ENCODE measurements around the gene WDR81. TPM values are rescaled to one million over a fixed set of nuclear protein-coding genes. Genes with fewer than 3 reads are reported as not detected.

WDR81 gene
- total RNA-seq, 1 donor: 47.8 TPM

DNA sequence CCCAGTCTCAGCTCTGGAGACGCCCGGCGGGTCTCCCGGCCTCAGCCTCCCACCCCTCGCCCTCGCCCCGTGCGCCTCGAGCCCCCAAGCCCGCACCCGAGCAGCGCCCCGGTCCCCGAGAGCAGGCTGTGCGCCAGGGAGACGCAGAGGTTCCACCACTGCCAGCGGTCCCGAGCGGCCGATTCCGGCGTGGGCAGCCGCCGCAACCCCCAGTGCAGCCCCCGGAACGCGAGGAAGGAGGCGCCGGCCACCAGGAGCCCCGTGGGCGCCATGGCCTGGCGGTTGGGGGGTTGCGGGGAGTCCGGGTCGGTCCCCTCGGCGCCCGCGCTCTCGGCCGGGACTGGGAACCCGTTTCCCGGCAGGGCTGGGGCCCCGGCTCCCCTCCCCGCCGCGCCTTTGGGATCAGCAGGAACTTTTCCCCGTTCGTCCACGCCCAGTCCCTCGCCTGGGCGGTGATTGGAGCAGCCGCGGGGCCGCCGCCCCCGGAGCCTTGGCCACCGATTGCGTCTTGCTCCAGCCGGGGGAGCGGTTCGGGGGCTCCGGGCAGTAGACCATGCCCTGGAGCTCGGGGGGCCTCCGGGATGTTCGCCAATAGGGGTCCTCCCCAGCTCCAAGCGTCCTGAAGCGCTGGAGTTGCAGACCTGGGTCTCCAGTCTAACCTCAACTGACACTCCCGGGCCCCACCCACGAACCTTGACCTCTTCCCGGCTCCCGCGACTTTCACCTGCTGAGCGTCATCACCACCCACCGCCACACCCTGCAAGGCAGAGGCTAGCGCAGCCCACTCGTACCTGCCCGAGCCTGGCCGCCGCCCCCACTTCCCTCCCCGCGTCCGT, 14.3 kb upstream of the WDR81 start, which contains the start of gene TLCD2:
Gene TLCD2 (minus strand): TSS at position 407 of the 836 bp plus-strand sequence. CDS start 135 bp downstream, at position 272.
- H2AFZ ChIP-seq (ENCODE audit: low read length): no peak within 1 kb of the TSS
- H3K36me3 ChIP-seq (ENCODE audit: insufficient read depth, low read length): peaks cover 30% of the 10 kb centered on the region
- peak; percentile 97 for DNase-seq (ENCODE audit: insufficient read length, low spot score, missing footprints)
- peaks cover 34% of the 10 kb centered on the region for H3K79me2 ChIP-seq (ENCODE audit: insufficient read depth, low read length)
- peaks cover 40% of the 10 kb centered on the region for H3K4me1 ChIP-seq (ENCODE audit: insufficient read depth, low read length)
- peak within 1 kb of the TSS; percentile 98 for H3K4me2 ChIP-seq (ENCODE audit: insufficient read depth, low read length)
- no peak within 1 kb of the TSS for H3K27ac ChIP-seq (ENCODE audit: low read depth, low read length)
- H3K9me3 ChIP-seq (ENCODE audit: low read depth, low read length): no peaks in the 10 kb centered on the region
- H3K4me3 ChIP-seq (ENCODE audit: insufficient read depth, low read length): peak within 1 kb of the TSS; percentile 73
- TF ChIP-seq, protein P1, sequence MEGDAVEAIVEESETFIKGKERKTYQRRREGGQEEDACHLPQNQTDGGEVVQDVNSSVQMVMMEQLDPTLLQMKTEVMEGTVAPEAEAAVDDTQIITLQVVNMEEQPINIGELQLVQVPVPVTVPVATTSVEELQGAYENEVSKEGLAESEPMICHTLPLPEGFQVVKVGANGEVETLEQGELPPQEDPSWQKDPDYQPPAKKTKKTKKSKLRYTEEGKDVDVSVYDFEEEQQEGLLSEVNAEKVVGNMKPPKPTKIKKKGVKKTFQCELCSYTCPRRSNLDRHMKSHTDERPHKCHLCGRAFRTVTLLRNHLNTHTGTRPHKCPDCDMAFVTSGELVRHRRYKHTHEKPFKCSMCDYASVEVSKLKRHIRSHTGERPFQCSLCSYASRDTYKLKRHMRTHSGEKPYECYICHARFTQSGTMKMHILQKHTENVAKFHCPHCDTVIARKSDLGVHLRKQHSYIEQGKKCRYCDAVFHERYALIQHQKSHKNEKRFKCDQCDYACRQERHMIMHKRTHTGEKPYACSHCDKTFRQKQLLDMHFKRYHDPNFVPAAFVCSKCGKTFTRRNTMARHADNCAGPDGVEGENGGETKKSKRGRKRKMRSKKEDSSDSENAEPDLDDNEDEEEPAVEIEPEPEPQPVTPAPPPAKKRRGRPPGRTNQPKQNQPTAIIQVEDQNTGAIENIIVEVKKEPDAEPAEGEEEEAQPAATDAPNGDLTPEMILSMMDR (IDR thresholded peaks at IDR 0.05; ENCODE audit: extremely low read depth, low read depth, low read length): no peak
- peaks cover 49% of the 10 kb centered on the region for H4K20me1 ChIP-seq (ENCODE audit: insufficient read depth, low read length)
- no peaks in the 10 kb centered on the region for H3K27me3 ChIP-seq (ENCODE audit: insufficient read depth, low read length)

DNA sequence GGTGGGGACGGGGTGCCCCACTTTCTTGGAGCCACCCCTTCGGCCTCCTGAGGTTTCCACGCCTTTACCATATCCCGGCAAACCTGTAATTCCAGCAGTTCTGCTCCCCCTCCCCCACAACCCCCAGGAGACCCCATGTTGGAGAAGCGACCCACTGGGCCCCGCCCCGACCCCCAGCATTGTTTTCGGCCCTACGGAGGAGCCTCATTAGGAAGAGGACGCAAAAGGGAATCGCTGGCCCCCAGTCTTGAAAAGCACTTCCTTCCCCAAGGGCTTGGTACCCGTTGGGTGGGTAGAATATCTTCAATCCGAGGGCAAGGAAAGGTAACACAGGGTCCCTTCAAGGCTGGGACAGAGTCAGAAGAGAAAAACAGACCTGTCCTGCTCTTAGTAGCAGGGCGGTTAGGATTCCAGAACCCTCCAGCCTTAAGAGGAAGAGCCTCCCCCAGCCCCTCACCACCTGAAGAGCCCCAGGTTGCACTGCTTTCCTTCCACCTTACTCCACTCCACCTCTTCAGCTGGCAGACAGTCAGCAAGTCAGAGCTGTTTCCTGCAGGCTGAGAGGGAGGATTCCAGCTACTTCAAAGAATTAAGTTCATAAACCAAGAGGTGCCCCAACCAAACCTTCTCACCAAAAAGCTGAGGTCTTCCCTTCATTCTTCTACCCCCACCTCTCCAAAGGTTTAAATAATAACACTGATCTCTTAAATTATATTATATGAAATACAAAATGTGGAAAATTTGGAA, 13.5 kb upstream of the WDR81 start:
- DNase-seq (ENCODE audit: insufficient read length, low spot score, missing footprints): peak; percentile 73
- H2AFZ ChIP-seq (ENCODE audit: low read length): no peak overlapping the region

DNA sequence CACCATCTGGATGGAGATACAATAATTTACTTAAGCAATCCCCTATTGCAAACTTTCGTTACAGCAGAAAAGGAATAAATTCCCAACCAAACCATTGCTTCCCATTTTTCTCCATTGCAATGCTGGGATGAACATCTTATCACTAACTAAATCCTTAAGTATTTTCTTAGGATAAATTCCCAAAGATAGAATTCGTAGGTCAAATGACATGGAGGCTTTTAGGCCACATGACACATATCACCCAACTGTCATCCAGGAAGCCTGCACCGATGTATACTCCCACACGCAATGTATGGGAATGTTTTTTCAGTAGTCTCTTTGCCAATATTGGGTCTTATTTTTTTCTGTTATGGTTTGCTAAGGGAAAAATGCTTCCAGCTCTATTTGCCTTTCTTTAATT, 12.7 kb upstream of the WDR81 start:
- H3K9me3 ChIP-seq (ENCODE audit: low read depth, low read length): no peaks in the 10 kb centered on the region
- peak overlapping the region; percentile 93 for H3K4me3 ChIP-seq (ENCODE audit: insufficient read depth, low read length)
- DNase-seq (ENCODE audit: insufficient read length, low spot score, missing footprints): peak; percentile 76
- TF ChIP-seq, protein P1 (IDR thresholded peaks at IDR 0.05; ENCODE audit: extremely low read depth, low read depth, low read length): no peak
- peaks cover 42% of the 10 kb centered on the region for H3K79me2 ChIP-seq (ENCODE audit: insufficient read depth, low read length)
- H4K20me1 ChIP-seq (ENCODE audit: insufficient read depth, low read length): peaks cover 51% of the 10 kb centered on the region
- H3K27ac ChIP-seq (ENCODE audit: low read depth, low read length): peak overlapping the region; percentile 71
- no peak overlapping the region for H2AFZ ChIP-seq (ENCODE audit: low read length)
- peak overlapping the region; percentile 98 for H3K4me2 ChIP-seq (ENCODE audit: insufficient read depth, low read length)
- H3K27me3 ChIP-seq (ENCODE audit: insufficient read depth, low read length): no peaks in the 10 kb centered on the region
- peaks cover 30% of the 10 kb centered on the region for H3K36me3 ChIP-seq (ENCODE audit: insufficient read depth, low read length)
- peaks cover 40% of the 10 kb centered on the region for H3K4me1 ChIP-seq (ENCODE audit: insufficient read depth, low read length)

More for the DNA sequence above, 13.5 kb upstream of the WDR81 start:
- Histone ChIP-seq H4K20me1 (ENCODE audit: insufficient read depth, low read length) (peaks cover 51% of the 10 kb centered on the region), H3K4me2 (ENCODE audit: insufficient read depth, low read length) (peak overlapping the region; percentile 98), H3K27me3 (ENCODE audit: insufficient read depth, low read length) (no peaks in the 10 kb centered on the region), H3K4me1 (ENCODE audit: insufficient read depth, low read length) (peaks cover 40% of the 10 kb centered on the region), H3K27ac (ENCODE audit: low read depth, low read length) (no peak overlapping the region), H3K4me3 (ENCODE audit: insufficient read depth, low read length) (peak overlapping the region; percentile 73), H3K79me2 (ENCODE audit: insufficient read depth, low read length) (peaks cover 42% of the 10 kb centered on the region), H3K36me3 (ENCODE audit: insufficient read depth, low read length) (peaks cover 30% of the 10 kb centered on the region), H3K9me3 (ENCODE audit: low read depth, low read length) (no peaks in the 10 kb centered on the region)
- TF ChIP-seq, protein P1 (IDR thresholded peaks at IDR 0.05; ENCODE audit: extremely low read depth, low read depth, low read length): no peak

DNA sequence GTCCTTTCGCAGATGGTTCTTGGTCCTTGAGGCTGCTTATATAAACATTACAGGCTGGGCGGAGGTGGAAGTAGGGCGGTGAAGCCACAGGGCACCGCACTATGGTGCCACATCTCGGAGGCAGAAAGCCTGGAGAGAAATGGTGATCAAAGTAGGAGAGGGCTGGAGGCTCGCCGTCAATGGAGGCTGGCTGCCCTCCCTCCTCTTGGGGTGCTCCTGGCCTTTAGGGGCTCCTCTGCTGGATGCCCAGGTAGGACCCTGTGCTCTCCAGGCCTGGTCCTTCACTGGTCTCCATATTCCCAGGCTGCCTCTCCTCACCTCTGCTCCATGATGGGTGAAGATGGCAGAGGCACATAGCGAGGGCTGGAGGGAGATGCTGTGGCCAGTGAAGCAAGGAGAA, 12.2 kb upstream of the WDR81 start:
- peak overlapping the region; percentile 93 for H3K4me3 ChIP-seq (ENCODE audit: insufficient read depth, low read length)
- no peaks in the 10 kb centered on the region for H3K27me3 ChIP-seq (ENCODE audit: insufficient read depth, low read length)
- H3K4me1 ChIP-seq (ENCODE audit: insufficient read depth, low read length): peaks cover 41% of the 10 kb centered on the region
- peaks cover 42% of the 10 kb centered on the region for H3K79me2 ChIP-seq (ENCODE audit: insufficient read depth, low read length)
- TF ChIP-seq, protein P1 (IDR thresholded peaks at IDR 0.05; ENCODE audit: extremely low read depth, low read depth, low read length): no peak
- H2AFZ ChIP-seq (ENCODE audit: low read length): no peak overlapping the region
- peak overlapping the region; percentile 71 for H3K27ac ChIP-seq (ENCODE audit: low read depth, low read length)
- DNase-seq (ENCODE audit: insufficient read length, low spot score, missing footprints): peak; percentile 66
- H4K20me1 ChIP-seq (ENCODE audit: insufficient read depth, low read length): peaks cover 51% of the 10 kb centered on the region
- no peaks in the 10 kb centered on the region for H3K9me3 ChIP-seq (ENCODE audit: low read depth, low read length)
- peak overlapping the region; percentile 98 for H3K4me2 ChIP-seq (ENCODE audit: insufficient read depth, low read length)
- H3K36me3 ChIP-seq (ENCODE audit: insufficient read depth, low read length): peaks cover 30% of the 10 kb centered on the region

All from osteoblast (primary cell).